HUES48 (cell line): ENCODE measurements around the gene MRPL50.

ENCODE experiments used
- H3K27ac ChIP-seq: one replicate; pipeline ENCODE4 v1.7.0; 2013; ENCODE audit warnings: low read depth, low read length, inconsistent platforms
- H3K27me3 ChIP-seq: 2 replicates; pipeline ENCODE4 v1.6.1; 2013; ENCODE audit warnings: mild to moderate bottlenecking, low read length; ENCODE audit not compliant: control insufficient read depth, insufficient read depth
- H3K36me3 ChIP-seq: 2 replicates; pipeline ENCODE4 v1.6.1; 2013; ENCODE audit warnings: low read length; ENCODE audit not compliant: control insufficient read depth, insufficient read depth
- H3K4me1 ChIP-seq: 2 replicates; pipeline ENCODE4 v1.6.1; 2013; ENCODE audit warnings: mild to moderate bottlenecking, low read length; ENCODE audit not compliant: control insufficient read depth, insufficient read depth
- H3K4me3 ChIP-seq: 2 replicates; pipeline ENCODE4 v1.5.1; 2013; ENCODE audit warnings: mild to moderate bottlenecking, low read depth, low read length
- H3K9ac ChIP-seq: 2 replicates; pipeline ENCODE4 v1.6.1; 2013; ENCODE audit warnings: mild to moderate bottlenecking, low read depth, low read length, moderate library complexity
- H3K9me3 ChIP-seq: 2 replicates; pipeline ENCODE4 v1.6.1; 2013; ENCODE audit warnings: low read length; ENCODE audit not compliant: control insufficient read depth, insufficient read depth

The MRPL50 gene

GRCh38 chr9:101375546-101375945 is 22.9 kb downstream of the MRPL50 start:
- no peak overlapping the region for H3K9ac ChIP-seq
- H3K27ac ChIP-seq = no peak overlapping the region
- H3K4me3 ChIP-seq = no peak overlapping the region

DNA sequence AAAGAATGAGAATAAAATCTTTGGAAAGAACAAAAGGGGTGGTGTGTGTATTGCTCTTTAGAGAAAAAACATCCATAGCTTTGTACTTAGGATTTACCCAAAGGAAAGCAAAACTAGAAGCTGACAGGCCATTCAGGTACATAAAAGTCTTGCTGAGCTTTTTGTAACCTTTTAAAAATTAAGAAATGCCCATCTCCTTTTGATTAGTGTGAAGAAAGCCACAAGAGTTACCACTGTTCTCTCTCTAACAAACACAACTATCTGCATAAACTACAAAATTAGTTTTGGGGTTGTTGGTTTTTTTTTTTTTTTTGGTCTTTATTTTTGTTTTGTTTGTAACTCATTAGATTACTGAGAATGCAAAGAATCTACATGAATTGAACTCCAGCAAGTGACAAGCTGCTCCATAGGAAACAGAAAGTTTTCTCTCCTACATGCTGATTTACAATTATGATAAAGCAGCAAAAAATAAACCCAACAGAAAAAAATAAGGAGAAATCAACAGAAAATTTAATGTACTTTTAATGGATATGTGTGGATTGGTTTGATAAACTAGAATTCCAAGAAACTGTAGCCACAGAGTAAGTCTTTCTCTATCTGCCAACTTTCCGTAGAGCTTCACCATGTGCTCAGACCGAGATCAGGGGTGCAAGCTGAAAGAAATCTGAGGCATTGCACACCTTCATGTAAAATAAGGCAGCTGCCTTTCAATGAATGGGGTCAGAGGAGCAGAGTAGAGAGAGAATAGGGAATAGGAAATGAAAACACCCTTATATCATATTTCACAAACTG is 25.9 kb downstream of the MRPL50 start:
- Histone ChIP-seq H3K36me3 (no peaks in the 10 kb centered on the region), H3K4me3 (no peak overlapping the region), H3K27me3 (no peaks in the 10 kb centered on the region), H3K27ac (no peak overlapping the region), H3K9me3 (no peaks in the 10 kb centered on the region), H3K9ac (no peak overlapping the region), H3K4me1 (peaks cover 7% of the 10 kb centered on the region; the same call in 1 of the 2 replicates)

More at GRCh38 chr9:101375546-101375945, 22.9 kb downstream of the MRPL50 start:
- H3K4me1 ChIP-seq = peaks cover 7% of the 10 kb centered on the region; the same call in 1 of the 2 replicates
- H3K36me3 ChIP-seq = no peaks in the 10 kb centered on the region
- no peaks in the 10 kb centered on the region for H3K9me3 ChIP-seq
- no peaks in the 10 kb centered on the region for H3K27me3 ChIP-seq

- H3K4me1 ChIP-seq = peaks cover 7% of the 10 kb centered on the region; the same call in 1 of the 2 replicates
- H3K27ac ChIP-seq = no peak overlapping the region
- no peak overlapping the region for H3K4me3 ChIP-seq
- no peaks in the 10 kb centered on the region for H3K9me3 ChIP-seq
- no peaks in the 10 kb centered on the region for H3K36me3 ChIP-seq
- no peak overlapping the region for H3K9ac ChIP-seq
- no peaks in the 10 kb centered on the region for H3K27me3 ChIP-seq
Observed at GRCh38 chr9:101371813-101372212, 26.6 kb downstream of the MRPL50 start.

DNA sequence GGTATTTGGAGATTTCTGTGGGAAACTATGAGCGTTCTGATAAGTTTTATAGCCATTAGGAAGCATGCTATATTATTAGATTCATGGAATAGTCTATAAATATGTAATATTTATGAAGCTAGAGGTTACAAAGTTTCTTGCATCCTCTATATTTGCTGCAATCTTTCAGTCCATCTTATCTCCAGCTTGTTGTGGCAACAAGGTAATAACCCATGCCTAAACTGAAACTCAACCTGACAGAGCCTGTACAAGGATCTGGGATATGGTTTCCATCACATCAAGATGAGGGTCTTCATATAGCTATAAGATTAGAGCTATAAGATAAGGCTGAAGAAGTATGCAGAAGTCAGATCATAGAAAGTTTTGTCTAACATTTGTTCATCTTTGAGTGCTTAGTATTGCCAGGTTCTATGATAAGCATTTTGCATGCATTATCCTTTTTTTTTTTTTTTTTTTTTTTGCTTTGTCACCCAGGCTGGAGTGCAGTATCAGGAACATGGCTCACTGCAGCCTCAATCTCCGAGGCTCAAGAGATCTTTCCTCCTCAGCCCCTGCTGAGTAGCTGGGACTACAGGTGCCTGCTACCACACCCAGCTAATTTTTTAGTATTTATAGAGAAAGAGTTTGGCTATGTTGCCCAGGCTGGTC is 28.4 kb downstream of the MRPL50 start:
- Histone ChIP-seq H3K27me3 (no peaks in the 10 kb centered on the region), H3K27ac (no peak overlapping the region), H3K4me3 (no peak overlapping the region)

GRCh38 chr9:101369286-101369685 is 29.1 kb downstream of the MRPL50 start:
- Histone ChIP-seq H3K4me1 (peaks cover 7% of the 10 kb centered on the region; the same call in 1 of the 2 replicates), H3K9me3 (no peaks in the 10 kb centered on the region)

More for the DNA sequence above, 28.4 kb downstream of the MRPL50 start:
- no peaks in the 10 kb centered on the region for H3K9me3 ChIP-seq
- H3K9ac ChIP-seq = no peak overlapping the region
- H3K4me1 ChIP-seq = peaks cover 7% of the 10 kb centered on the region; the same call in 1 of the 2 replicates
- no peaks in the 10 kb centered on the region for H3K36me3 ChIP-seq

GRCh38 chr9:101367323-101367722 is 31.1 kb downstream of the MRPL50 start:
- no peaks in the 10 kb centered on the region for H3K4me1 ChIP-seq
- no peaks in the 10 kb centered on the region for H3K9me3 ChIP-seq
- no peak overlapping the region for H3K4me3 ChIP-seq
- H3K9ac ChIP-seq = no peak overlapping the region
- H3K27me3 ChIP-seq = no peaks in the 10 kb centered on the region
- H3K36me3 ChIP-seq = no peaks in the 10 kb centered on the region
- H3K27ac ChIP-seq = no peak overlapping the region

More at GRCh38 chr9:101369286-101369685, 29.1 kb downstream of the MRPL50 start:
- no peaks in the 10 kb centered on the region for H3K36me3 ChIP-seq
- no peaks in the 10 kb centered on the region for H3K27me3 ChIP-seq
- no peak overlapping the region for H3K9ac ChIP-seq
- H3K27ac ChIP-seq = no peak overlapping the region
- H3K4me3 ChIP-seq = no peak overlapping the region

DNA sequence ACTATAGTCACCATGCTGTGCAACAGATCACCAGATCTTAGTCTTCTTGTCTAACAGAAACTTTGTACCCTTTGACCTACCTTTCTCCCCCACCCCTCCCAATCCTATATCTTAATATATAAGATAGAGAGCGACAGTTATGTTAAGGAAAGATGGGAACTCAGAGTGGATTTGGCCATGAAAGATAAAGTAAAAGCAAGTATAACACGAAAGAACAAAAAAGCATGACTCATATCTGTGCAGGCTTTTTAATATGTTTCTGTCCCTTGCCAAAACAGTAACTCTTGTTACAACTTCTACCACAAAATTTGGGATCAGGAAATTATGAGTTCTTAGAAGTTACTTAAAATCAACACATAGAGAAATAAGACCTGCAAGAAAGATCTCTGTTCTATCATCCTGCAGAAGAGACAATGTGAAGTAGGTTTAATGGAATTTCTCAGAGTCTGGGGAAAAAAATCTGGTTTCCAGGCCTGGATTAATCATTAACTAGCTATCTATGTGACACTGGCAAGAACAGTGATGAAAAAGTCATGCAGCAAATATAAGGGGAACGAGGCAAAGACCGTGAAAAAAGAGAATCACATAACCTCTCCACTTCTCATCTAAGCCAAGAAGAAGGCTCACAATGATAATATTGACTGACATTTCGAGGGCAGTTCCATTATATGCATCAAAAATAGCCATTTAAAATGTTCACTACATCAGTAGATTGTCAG is 32.2 kb downstream of the MRPL50 start:
- no peak overlapping the region for H3K9ac ChIP-seq

GRCh38 chr9:101365181-101365580 is 33.2 kb downstream of the MRPL50 start:
- no peak overlapping the region for H3K27ac ChIP-seq
- H3K4me3 ChIP-seq = no peak overlapping the region
- H3K9me3 ChIP-seq = no peaks in the 10 kb centered on the region
- H3K36me3 ChIP-seq = no peaks in the 10 kb centered on the region
- no peaks in the 10 kb centered on the region for H3K4me1 ChIP-seq
- no peak overlapping the region for H3K9ac ChIP-seq
- H3K27me3 ChIP-seq = no peaks in the 10 kb centered on the region

More for the DNA sequence above, 32.2 kb downstream of the MRPL50 start:
- Histone ChIP-seq H3K36me3 (no peaks in the 10 kb centered on the region), H3K9me3 (no peaks in the 10 kb centered on the region), H3K4me1 (no peaks in the 10 kb centered on the region), H3K4me3 (no peak overlapping the region), H3K27ac (no peak overlapping the region), H3K27me3 (no peaks in the 10 kb centered on the region)

- H3K27me3 ChIP-seq = no peaks in the 10 kb centered on the region
- no peaks in the 10 kb centered on the region for H3K36me3 ChIP-seq
- no peak overlapping the region for H3K4me3 ChIP-seq
- H3K9ac ChIP-seq = no peak overlapping the region
- H3K27ac ChIP-seq = no peak overlapping the region
- H3K9me3 ChIP-seq = no peaks in the 10 kb centered on the region
- no peaks in the 10 kb centered on the region for H3K4me1 ChIP-seq
Observed at GRCh38 chr9:101362450-101362849, 36.0 kb downstream of the MRPL50 start.

DNA sequence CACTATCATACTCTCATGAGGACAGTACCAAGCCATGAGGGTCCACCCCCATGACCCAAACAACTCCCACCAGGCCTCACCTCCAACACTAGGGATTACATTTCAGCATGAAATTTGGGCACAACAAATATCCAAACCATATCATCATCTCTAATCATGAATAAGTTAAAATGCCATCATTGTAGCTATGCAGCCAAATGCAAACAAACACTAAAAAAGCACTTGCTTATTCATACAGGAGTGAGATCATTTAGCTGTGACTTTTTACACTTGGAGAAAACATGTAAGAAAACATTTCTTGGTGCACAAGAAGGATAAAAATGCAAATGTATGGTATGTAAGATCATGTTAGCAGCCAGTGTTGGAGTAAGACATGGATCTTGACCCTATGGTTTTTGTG is 37.8 kb downstream of the MRPL50 start:
- Histone ChIP-seq H3K27me3 (no peaks in the 10 kb centered on the region), H3K9me3 (no peaks in the 10 kb centered on the region), H3K36me3 (no peaks in the 10 kb centered on the region), H3K9ac (no peak overlapping the region), H3K4me1 (no peaks in the 10 kb centered on the region), H3K27ac (no peak overlapping the region), H3K4me3 (no peak overlapping the region)
